ENCODE data around the gene TMEM269.

Gene TMEM269

DNA sequence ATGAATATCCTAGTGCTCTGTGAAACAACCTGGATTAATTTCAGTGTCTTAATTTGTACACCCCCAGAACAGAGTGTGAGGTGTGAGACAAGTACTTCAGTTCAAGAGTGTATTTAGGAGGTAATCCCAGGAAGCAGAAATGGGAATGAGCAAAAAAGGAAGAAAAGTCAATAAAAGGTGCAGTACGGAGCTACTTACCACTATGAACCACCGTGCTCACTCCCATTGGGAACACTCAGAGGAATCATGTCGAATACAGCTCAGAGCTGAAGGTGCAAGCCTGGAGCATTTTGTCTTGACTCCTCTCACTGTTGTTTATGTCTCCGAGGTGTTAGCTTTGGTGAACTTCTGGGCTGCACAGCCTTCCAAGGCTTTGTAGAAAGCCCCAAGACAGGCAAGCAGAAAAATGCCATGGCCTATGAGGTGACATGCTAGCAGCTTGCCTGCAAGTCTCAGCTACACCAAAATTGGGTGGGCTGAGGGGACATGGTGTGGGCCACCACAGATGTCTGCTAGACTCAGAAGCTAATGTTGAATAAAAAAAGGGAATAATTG lies 39.8 kb downstream of the TMEM269 start:
- Histone ChIP-seq H3K4me1 (ENCODE audit: control insufficient read depth, insufficient read depth, low read length) (peaks cover 2% of the 10 kb centered on the region), H3K36me3 (ENCODE audit: control insufficient read depth in 2 of 2, insufficient read depth in 1 of 2, low read length in 2 of 2) (no peaks in the 10 kb centered on the region), H3K9me3 (ENCODE audit: control insufficient read depth, insufficient read depth, low read depth, low read length) (no peaks in the 10 kb centered on the region), H3K27ac (ENCODE audit: extremely low read depth, low read depth, low read length) (no peak overlapping the region), H3K4me3 (ENCODE audit: low read depth, low read length) (no peak overlapping the region)
- CTCF ChIA-PET, result interaction anchor here (0.7 to 1.5 kb wide), 4 partner anchors 11 to 249 kb away, joined by 3 to 4 read pairs (median 3); no protein-coding TSS in a partner anchor
- TF ChIP-seq ZNF837 (tag by site-specific recombination; IDR thresholded peaks at IDR 0.05) (no peak), ZFP3 (tag by site-specific recombination; IDR thresholded peaks at IDR 0.05; ENCODE audit: low read depth) (no peak), ZNF155 (tag by site-specific recombination; IDR thresholded peaks at IDR 0.05) (no peak), ZNF335 (tag by site-specific recombination; conservative IDR thresholded peaks at IDR 0.05) (no peak), ZNF132 (tag by site-specific recombination; IDR thresholded peaks at IDR 0.05; ENCODE audit: borderline replicate concordance) (no peak), SCRT2 (tag by site-specific recombination; IDR thresholded peaks at IDR 0.05) (no peak)
- TF ChIP-seq, protein P1, sequence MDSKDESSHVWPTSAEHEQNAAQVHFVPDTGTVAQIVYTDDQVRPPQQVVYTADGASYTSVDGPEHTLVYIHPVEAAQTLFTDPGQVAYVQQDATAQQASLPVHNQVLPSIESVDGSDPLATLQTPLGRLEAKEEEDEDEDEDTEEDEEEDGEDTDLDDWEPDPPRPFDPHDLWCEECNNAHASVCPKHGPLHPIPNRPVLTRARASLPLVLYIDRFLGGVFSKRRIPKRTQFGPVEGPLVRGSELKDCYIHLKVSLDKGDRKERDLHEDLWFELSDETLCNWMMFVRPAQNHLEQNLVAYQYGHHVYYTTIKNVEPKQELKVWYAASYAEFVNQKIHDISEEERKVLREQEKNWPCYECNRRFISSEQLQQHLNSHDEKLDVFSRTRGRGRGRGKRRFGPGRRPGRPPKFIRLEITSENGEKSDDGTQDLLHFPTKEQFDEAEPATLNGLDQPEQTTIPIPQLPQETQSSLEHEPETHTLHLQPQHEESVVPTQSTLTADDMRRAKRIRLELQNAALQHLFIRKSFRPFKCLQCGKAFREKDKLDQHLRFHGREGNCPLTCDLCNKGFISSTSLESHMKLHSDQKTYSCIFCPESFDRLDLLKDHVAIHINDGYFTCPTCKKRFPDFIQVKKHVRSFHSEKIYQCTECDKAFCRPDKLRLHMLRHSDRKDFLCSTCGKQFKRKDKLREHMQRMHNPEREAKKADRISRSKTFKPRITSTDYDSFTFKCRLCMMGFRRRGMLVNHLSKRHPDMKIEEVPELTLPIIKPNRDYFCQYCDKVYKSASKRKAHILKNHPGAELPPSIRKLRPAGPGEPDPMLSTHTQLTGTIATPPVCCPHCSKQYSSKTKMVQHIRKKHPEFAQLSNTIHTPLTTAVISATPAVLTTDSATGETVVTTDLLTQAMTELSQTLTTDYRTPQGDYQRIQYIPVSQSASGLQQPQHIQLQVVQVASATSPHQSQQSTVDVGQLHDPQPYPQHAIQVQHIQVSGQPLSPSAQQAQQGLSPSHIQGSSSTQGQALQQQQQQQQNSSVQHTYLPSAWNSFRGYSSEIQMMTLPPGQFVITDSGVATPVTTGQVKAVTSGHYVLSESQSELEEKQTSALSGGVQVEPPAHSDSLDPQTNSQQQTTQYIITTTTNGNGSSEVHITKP (tag by site-specific recombination; IDR thresholded peaks at IDR 0.05), result no peak
- TF ChIP-seq, protein P2, sequence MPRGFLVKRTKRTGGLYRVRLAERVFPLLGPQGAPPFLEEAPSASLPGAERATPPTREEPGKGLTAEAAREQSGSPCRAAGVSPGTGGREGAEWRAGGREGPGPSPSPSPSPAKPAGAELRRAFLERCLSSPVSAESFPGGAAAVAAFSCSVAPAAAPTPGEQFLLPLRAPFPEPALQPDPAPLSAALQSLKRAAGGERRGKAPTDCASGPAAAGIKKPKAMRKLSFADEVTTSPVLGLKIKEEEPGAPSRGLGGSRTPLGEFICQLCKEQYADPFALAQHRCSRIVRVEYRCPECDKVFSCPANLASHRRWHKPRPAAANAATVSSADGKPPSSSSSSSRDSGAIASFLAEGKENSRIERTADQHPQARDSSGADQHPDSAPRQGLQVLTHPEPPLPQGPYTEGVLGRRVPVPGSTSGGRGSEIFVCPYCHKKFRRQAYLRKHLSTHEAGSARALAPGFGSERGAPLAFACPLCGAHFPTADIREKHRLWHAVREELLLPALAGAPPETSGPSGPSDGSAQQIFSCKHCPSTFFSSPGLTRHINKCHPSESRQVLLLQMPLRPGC (tag by site-specific recombination; IDR thresholded peaks at IDR 0.05), result no peak
- TF ChIP-seq, protein P3, sequence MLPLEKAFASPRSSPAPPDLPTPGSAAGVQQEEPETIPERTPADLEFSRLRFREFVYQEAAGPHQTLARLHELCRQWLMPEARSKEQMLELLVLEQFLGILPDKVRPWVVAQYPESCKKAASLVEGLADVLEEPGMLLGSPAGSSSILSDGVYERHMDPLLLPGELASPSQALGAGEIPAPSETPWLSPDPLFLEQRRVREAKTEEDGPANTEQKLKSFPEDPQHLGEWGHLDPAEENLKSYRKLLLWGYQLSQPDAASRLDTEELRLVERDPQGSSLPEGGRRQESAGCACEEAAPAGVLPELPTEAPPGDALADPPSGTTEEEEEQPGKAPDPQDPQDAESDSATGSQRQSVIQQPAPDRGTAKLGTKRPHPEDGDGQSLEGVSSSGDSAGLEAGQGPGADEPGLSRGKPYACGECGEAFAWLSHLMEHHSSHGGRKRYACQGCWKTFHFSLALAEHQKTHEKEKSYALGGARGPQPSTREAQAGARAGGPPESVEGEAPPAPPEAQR (tag by site-specific recombination; IDR thresholded peaks at IDR 0.05), result no peak
- TF ChIP-seq, protein P4, sequence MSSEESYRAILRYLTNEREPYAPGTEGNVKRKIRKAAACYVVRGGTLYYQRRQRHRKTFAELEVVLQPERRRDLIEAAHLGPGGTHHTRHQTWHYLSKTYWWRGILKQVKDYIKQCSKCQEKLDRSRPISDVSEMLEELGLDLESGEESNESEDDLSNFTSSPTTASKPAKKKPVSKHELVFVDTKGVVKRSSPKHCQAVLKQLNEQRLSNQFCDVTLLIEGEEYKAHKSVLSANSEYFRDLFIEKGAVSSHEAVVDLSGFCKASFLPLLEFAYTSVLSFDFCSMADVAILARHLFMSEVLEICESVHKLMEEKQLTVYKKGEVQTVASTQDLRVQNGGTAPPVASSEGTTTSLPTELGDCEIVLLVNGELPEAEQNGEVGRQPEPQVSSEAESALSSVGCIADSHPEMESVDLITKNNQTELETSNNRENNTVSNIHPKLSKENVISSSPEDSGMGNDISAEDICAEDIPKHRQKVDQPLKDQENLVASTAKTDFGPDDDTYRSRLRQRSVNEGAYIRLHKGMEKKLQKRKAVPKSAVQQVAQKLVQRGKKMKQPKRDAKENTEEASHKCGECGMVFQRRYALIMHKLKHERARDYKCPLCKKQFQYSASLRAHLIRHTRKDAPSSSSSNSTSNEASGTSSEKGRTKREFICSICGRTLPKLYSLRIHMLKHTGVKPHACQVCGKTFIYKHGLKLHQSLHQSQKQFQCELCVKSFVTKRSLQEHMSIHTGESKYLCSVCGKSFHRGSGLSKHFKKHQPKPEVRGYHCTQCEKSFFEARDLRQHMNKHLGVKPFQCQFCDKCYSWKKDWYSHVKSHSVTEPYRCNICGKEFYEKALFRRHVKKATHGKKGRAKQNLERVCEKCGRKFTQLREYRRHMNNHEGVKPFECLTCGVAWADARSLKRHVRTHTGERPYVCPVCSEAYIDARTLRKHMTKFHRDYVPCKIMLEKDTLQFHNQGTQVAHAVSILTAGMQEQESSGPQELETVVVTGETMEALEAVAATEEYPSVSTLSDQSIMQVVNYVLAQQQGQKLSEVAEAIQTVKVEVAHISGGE (tag by site-specific recombination; conservative IDR thresholded peaks at IDR 0.05; ENCODE audit: low read depth), result no peak
- TF ChIP-seq, protein P5, sequence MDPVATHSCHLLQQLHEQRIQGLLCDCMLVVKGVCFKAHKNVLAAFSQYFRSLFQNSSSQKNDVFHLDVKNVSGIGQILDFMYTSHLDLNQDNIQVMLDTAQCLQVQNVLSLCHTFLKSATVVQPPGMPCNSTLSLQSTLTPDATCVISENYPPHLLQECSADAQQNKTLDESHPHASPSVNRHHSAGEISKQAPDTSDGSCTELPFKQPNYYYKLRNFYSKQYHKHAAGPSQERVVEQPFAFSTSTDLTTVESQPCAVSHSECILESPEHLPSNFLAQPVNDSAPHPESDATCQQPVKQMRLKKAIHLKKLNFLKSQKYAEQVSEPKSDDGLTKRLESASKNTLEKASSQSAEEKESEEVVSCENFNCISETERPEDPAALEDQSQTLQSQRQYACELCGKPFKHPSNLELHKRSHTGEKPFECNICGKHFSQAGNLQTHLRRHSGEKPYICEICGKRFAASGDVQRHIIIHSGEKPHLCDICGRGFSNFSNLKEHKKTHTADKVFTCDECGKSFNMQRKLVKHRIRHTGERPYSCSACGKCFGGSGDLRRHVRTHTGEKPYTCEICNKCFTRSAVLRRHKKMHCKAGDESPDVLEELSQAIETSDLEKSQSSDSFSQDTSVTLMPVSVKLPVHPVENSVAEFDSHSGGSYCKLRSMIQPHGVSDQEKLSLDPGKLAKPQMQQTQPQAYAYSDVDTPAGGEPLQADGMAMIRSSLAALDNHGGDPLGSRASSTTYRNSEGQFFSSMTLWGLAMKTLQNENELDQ (tag by site-specific recombination; IDR thresholded peaks at IDR 0.05; ENCODE audit: low read depth), result no peak
- POLR2A ChIA-PET, result interaction anchor here (1.4 kb wide), 1 partner anchor 22 kb away, joined by 6 read pairs; the partner anchor contains the start of gene ZNF691
